Tibial artery (tissue), 4 donors: ENCODE results near the gene MSANTD3.
A peak's percentile ranks its signal among the peaks of the same experiment; 100 is the strongest.
"Not testable (repeated sequence)": the region's sequence is repeated elsewhere in the genome, so short reads cannot be mapped to it uniquely, and the experiment has no call there.

ENCODE experiments used
- DNase-seq, 2 donors: peaks; one replicate each; pipeline ENCODE4 v3.0.0-alpha.2; 2019
- H3K27ac ChIP-seq, 2 donors: fragments of 200-600 bp; sonication (generic) in 1 of 2; 1 replicate in 1 of 2; 2 replicates in 1 of 2; pipeline ENCODE4 v1.5.1; 2018 to 2019; ENCODE audit warnings: mild to moderate bottlenecking in 1 of 2
- H3K27me3 ChIP-seq, 2 donors: fragments of 200-600 bp; sonication (generic) in 1 of 2; one replicate each; pipeline versions ENCODE4 v1.5.1 to v1.6.0; 2016 to 2019
- H3K36me3 ChIP-seq, 3 donors: fragments of 200-600 bp; sonication (generic) in 2 of 3; one replicate each; pipeline ENCODE4 v1.5.1; 2016 to 2019; ENCODE audit warnings: mild to moderate bottlenecking in 2 of 3
- H3K4me1 ChIP-seq, 4 donors: fragments of 200-600 bp; sonication (generic) in 2 of 4; 1 replicate in 3 of 4; 2 replicates in 1 of 4; pipeline ENCODE4 v1.5.1; 2016 to 2019
- H3K4me3 ChIP-seq, 2 donors: fragments of 200-600 bp; sonication (generic) in 1 of 2; 1 replicate in 1 of 2; 2 replicates in 1 of 2; pipeline ENCODE4 v1.5.1; 2018 to 2019; ENCODE audit warnings: mild to moderate bottlenecking in 2 of 2
- H3K9me3 ChIP-seq, 3 donors: fragments of 200-600 bp; sonication (generic) in 1 of 3; one replicate each; pipeline ENCODE4 v1.5.1; 2016 to 2019
- intact Hi-C: fragments of 100-400 bp; cut with DNase I; formaldehyde crosslinking; loops from one replicate; pipeline ENCODE4 v1.15.0; 2023; ENCODE audit warnings: low total_unique reads
- TF ChIP-seq, protein P1 (sequence below), 2 experiments: fragments of 200-600 bp in 1 of 2; fragments of 450-650 bp in 1 of 2; IDR thresholded peaks; one replicate each; pipeline ENCODE4 v1.5.1; 2017 to 2019; ENCODE audit warnings: antibody characterized with exemption in 2 of 2, mild to moderate bottlenecking in 1 of 2, moderate library complexity in 1 of 2

The MSANTD3 gene

DNA sequence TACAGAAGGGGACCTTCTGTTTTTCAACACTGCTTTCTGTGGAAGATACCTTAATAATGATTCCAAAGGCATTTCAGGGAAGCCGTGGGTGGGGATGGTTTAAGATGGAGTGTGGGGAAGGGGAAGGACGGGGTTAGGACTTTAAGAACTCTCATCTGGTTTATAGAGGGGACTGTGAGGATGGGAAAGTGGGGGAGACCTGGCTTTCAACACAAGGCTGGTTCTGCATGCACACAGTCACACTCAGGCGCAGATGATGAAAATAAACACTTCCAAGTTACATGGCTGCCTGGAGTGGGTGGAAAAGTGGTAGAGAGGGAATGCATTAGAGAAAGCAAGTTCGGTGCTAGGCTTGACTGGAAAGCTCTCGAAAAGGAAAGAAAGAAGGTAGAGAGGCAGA, 4.9 kb downstream of the MSANTD3 start:
- no peak overlapping the region for H3K4me3 ChIP-seq
- H3K36me3 ChIP-seq = no peaks in the 10 kb centered on the region
- H3K9me3 ChIP-seq = no peaks in the 10 kb centered on the region
- H3K4me1 ChIP-seq = peaks cover 0 to 27% (median 19%) of the 10 kb centered on the region in 4 donors
- TF ChIP-seq, protein P1, sequence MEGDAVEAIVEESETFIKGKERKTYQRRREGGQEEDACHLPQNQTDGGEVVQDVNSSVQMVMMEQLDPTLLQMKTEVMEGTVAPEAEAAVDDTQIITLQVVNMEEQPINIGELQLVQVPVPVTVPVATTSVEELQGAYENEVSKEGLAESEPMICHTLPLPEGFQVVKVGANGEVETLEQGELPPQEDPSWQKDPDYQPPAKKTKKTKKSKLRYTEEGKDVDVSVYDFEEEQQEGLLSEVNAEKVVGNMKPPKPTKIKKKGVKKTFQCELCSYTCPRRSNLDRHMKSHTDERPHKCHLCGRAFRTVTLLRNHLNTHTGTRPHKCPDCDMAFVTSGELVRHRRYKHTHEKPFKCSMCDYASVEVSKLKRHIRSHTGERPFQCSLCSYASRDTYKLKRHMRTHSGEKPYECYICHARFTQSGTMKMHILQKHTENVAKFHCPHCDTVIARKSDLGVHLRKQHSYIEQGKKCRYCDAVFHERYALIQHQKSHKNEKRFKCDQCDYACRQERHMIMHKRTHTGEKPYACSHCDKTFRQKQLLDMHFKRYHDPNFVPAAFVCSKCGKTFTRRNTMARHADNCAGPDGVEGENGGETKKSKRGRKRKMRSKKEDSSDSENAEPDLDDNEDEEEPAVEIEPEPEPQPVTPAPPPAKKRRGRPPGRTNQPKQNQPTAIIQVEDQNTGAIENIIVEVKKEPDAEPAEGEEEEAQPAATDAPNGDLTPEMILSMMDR (IDR thresholded peaks at IDR 0.05) = no peak
- no peak for DNase-seq
- intact Hi-C loops = no loop called here
- no peak overlapping the region for H3K27ac ChIP-seq
- H3K27me3 ChIP-seq = no peaks in the 10 kb centered on the region

DNA sequence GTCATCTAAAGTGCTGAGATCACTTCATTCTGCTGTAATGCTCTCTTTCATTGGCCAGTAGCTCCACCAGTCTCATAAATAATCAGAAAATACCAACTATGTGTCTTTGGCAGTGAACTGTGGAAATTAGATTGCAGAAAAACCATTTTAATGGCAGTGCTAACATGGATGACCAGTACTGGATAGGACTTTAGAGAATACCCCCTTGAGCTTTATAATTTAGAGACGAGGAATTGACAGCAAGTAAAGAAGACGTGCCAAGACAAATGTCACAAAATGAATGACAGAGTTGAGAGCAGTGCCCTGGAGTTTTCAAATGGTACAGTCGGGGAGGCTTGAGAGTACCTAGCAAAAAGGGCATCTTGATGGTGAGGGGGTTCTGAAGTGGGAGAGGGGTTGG, 5.8 kb downstream of the MSANTD3 start:
- intact Hi-C loops = no loop called here
- TF ChIP-seq, protein P1 (IDR thresholded peaks at IDR 0.05) = no peak
- Histone ChIP-seq H3K27me3 (no peaks in the 10 kb centered on the region), H3K36me3 (no peaks in the 10 kb centered on the region), H3K4me1 (peaks cover 0 to 26% (median 19%) of the 10 kb centered on the region in 4 donors), H3K4me3 (no peak overlapping the region), H3K9me3 (no peaks in the 10 kb centered on the region), H3K27ac (no peak overlapping the region)
- DNase-seq = no peak

DNA sequence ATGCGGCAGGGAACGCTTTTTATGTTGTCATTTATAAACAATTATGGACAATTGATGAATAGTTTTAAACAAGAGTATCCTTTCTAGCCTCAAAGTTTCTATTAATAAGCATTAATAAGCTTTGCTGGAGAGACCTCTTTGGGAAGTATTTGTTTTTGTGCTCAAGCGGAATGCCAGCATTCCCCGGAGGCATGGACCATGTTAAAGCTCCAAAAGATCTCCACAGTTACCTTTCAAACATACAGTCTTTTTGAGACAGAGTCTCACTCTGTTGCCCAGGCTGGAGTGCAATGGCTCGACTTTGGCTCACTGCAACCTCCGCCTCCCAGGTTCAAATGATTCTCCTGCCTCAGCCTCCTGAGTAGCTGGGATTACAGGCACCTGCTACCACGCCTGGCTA, 9.6 kb downstream of the MSANTD3 start:
- intact Hi-C loops = no loop called here
- no peaks in the 10 kb centered on the region for H3K27me3 ChIP-seq

DNA sequence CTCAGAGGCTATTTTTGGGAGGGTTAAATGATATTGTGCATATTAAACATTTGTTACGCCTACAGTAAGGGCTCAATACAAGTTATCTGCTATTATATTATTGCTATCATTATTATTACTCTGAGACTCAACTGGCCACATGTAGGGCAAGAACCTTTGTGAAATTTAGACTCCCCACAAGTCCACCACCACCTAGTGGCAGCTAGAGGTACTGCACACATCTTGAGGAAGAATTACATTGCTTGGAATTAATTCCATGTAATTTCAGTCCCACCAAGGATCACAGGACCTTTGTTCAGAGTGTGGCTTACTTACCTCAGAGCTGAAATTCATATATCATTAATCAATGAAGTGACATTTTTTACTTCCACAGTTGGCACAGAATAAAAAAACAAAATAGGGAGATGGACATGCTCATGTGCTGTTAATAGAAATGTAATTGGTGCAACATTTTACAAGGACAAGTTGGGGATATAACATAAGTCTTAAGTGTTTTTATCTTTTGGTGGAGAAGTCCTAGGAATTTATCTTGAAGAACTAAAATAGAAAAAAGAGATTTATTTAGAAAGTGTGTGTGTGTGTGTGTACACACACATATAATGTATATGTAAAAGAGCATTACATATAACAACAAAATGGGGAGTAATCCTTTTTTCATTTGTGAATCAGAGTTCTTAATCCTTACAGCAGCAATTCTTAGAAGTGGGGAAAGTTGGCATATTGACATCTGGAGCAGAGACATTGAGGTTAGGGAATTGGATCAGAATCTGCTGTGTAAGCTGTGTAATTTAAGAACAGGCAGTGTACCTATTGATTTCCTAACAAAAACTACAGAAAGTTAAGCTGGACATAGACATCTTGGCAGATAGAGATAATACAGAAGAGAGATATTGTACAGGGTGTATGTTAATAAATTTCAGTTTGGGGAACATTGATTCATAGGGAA, 11.2 kb downstream of the MSANTD3 start:
- intact Hi-C loops = no loop called here
- DNase-seq = peak; percentile 75 to 85
- Histone ChIP-seq H3K4me3 (no peak overlapping the region), H3K27me3 (no peaks in the 10 kb centered on the region), H3K9me3 (no peaks in the 10 kb centered on the region), H3K36me3 (peaks cover 0 to 10% (median 7%) of the 10 kb centered on the region in 3 donors), H3K27ac (no peak overlapping the region), H3K4me1 (peaks cover 0 to 5% (median 0%) of the 10 kb centered on the region in 4 donors)
- TF ChIP-seq, protein P1 (IDR thresholded peaks at IDR 0.05) = peak; percentile 82 to 95

More for the DNA sequence above, 9.6 kb downstream of the MSANTD3 start:
- Histone ChIP-seq H3K36me3 (no peaks in the 10 kb centered on the region), H3K4me1 (peaks cover 0 to 8% (median 0%) of the 10 kb centered on the region in 4 donors), H3K9me3 (no peaks in the 10 kb centered on the region), H3K4me3 (no peak overlapping the region), H3K27ac (no peak overlapping the region)
- no peak for DNase-seq
- TF ChIP-seq, protein P1 (IDR thresholded peaks at IDR 0.05) = no peak

DNA sequence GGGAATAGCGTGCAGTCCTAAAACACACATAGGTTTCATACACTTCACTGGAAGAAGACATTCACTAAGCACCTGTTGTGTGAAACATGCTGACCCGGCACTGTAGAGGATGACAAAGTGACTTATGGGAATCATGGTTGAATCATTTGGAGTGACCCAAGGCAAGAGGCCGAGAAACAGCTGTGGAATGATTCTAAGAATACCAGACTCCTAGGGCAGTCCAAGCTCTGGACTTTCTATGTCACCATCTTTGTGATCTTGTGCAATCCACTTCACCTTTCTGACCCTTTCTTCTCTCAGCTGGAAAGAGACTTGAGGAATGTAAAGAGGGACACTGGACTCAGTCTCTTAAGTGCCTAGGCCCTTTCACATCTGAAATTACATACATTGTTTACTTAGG, 13.1 kb downstream of the MSANTD3 start:
- H3K4me1 ChIP-seq = peaks cover 0 to 5% (median 0%) of the 10 kb centered on the region in 4 donors
- TF ChIP-seq, protein P1 (IDR thresholded peaks at IDR 0.05) = no peak
- H3K27me3 ChIP-seq = no peaks in the 10 kb centered on the region
- no peak overlapping the region for H3K27ac ChIP-seq
- H3K4me3 ChIP-seq = no peak overlapping the region
- intact Hi-C loops = no loop called here
- H3K9me3 ChIP-seq = no peaks in the 10 kb centered on the region
- no peak for DNase-seq
- peaks cover 0 to 10% (median 7%) of the 10 kb centered on the region in 3 donors for H3K36me3 ChIP-seq

DNA sequence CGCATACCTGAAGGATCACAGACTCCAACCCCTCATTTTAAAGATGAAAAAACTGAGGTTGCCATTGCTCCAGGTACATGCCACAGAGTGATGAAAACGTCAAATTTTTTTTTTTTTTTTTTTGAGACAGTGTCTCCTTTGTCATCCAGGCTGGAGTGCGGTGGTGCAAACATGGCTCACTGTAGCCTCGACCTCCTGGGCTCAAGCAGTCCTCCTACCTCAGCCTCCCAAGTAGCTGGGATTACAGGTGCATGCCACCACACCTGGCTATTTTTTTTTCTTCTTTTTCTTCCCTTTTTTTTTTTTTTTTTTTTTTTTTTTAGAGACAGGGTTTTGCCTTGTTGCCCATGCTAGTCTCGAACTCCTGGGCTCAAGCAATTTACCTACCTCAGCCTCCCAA, 13.5 kb downstream of the MSANTD3 start:
- DNase-seq, intact Hi-C loops, H3K4me1 ChIP-seq, H3K4me3 ChIP-seq, H3K27ac ChIP-seq, H3K9me3 ChIP-seq, H3K36me3 ChIP-seq, H3K27me3 ChIP-seq: not testable (repeated sequence)
